ENCODE results near the gene PODXL2.

The PODXL2 gene

GRCh38 chr3:127711021-127711695 is 82.2 kb downstream of the PODXL2 start:
- DNase-seq = no peak

- no peak for DNase-seq
Observed at GRCh38 chr3:127711896-127712295, 82.9 kb downstream of the PODXL2 start.

- DNase-seq = no peak
Observed at GRCh38 chr3:127712461-127712860, 83.5 kb downstream of the PODXL2 start.

GRCh38 chr3:127712881-127713771 is 84.1 kb downstream of the PODXL2 start:
- no peak for DNase-seq

GRCh38 chr3:127714125-127714571 is 85.2 kb downstream of the PODXL2 start:
- DNase-seq = no peak

- no peak for DNase-seq
Observed at GRCh38 chr3:127714866-127715265, 85.9 kb downstream of the PODXL2 start.

- DNase-seq = no peak
Observed at GRCh38 chr3:127715532-127715931, 86.5 kb downstream of the PODXL2 start.

GRCh38 chr3:127716384-127716783 is 87.4 kb downstream of the PODXL2 start:
- no peak for DNase-seq

GRCh38 chr3:127717357-127718244 is 88.6 kb downstream of the PODXL2 start:
- DNase-seq = no peak

GRCh38 chr3:127718245-127718915 is 89.4 kb downstream of the PODXL2 start:
- no peak for DNase-seq

GRCh38 chr3:127718916-127719290 is 89.9 kb downstream of the PODXL2 start:
- DNase-seq = no peak

GRCh38 chr3:127719369-127719768 is 90.4 kb downstream of the PODXL2 start:
- no peak for DNase-seq

- DNase-seq = no peak
Observed at GRCh38 chr3:127720161-127720823, 91.3 kb downstream of the PODXL2 start.

GRCh38 chr3:127720985-127721935 is 92.3 kb downstream of the PODXL2 start:
- no peak for DNase-seq

- no peak for DNase-seq
Observed at GRCh38 chr3:127722091-127722784, 93.3 kb downstream of the PODXL2 start.
